GM21737 (cell line): ENCODE results near the gene APEH.

ENCODE experiments used
- ATAC-seq: cut with Tn5 transposase; IDR thresholded peaks from one replicate; pipeline ENCODE4 v1.9.1; 2021; ENCODE audit warnings: mild to moderate bottlenecking, moderate library complexity; ENCODE audit not compliant: unreplicated experiment

The APEH gene

DNA sequence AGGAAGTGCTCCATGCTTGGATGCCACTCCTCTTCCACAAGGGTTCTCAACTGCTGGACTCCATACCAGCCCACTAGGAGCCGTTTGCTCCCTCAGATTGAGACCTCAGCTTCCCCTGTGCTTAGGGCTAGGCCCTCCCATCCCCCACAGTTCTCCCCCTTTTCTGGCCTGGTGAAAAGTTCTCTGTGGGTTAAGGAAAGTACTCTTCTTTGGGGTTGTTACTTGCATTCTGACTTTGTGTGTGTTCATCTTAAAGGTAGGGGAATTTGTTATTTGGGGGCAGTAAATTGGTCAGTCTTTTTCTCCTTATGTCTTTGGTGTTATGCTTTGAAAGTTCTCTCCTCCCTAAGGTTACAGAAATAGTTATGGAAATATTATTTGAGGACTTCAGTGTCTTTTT is 24.0 kb upstream of the APEH start:
- no peak for ATAC-seq

DNA sequence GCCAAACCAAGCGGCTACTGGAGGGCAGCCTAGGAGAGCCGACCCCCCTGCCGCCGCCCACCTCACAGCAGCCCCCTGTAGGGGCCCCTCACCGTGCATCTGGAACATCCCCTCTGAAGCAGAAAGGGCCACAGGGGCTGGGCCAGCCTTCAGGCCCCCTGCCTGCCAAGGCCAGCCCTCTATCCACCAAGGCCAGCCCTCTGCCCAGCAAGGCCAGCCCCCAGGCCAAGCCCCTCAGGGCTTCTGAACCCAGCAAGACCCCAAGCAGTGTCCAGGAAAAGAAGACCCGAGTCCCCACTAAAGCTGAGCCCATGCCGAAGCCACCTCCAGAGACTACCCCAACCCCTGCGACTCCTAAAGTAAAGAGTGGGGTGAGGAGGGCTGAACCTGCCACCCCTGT is 23.5 kb upstream of the APEH start:
- no peak for ATAC-seq

DNA sequence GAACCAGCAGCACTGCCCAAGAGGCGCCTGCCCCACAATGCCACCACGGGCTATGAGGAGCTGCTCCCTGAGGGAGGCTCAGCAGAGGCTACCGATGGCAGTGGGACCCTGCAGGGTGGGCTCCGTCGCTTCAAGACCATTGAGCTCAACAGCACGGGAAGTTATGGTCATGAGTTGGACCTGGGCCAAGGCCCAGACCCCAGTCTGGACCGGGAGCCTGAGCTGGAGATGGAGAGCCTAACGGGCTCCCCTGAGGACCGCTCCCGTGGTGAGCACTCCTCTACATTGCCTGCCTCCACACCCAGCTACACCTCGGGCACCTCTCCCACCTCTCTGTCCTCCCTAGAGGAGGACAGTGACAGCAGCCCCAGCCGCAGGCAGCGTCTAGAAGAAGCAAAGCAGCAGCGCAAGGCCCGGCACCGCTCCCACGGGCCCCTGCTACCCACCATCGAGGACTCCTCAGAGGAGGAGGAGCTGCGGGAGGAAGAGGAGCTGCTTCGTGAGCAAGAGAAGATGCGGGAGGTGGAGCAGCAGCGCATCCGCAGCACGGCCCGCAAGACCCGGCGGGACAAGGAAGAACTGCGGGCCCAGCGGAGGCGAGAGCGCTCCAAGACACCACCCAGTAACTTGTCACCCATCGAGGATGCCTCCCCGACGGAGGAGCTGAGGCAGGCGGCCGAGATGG is 21.8 kb upstream of the APEH start:
- no peak for ATAC-seq

DNA sequence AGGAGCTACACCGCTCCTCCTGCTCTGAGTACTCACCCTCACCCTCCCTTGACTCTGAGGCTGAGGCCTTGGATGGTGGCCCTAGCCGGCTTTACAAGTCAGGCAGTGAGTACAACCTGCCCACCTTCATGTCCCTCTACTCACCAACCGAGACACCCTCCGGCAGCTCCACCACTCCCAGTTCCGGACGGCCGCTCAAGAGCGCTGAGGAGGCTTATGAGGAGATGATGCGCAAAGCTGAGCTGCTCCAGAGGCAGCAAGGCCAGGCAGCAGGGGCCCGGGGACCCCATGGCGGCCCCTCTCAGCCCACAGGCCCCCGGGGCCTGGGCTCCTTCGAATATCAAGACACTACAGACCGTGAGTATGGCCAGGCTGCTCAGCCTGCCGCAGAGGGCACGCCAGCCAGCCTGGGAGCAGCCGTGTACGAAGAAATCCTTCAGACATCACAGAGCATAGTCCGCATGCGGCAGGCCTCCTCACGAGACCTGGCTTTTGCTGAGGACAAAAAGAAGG is 21.2 kb upstream of the APEH start:
- ATAC-seq, result no peak

DNA sequence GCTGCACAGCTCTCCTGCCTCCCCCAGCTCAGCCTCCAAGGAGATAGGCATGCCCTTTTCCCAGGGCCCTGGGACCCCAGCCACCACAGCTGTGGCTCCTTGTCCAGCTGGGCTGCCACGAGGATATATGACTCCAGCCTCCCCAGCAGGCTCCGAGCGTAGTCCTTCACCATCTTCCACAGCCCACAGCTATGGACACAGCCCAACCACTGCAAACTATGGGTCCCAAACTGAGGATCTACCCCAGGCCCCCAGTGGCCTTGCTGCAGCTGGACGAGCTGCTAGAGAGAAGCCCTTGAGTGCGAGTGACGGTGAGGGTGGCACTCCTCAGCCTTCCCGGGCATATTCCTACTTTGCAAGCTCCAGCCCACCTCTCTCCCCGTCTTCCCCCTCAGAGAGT is 20.5 kb upstream of the APEH start:
- no peak for ATAC-seq

DNA sequence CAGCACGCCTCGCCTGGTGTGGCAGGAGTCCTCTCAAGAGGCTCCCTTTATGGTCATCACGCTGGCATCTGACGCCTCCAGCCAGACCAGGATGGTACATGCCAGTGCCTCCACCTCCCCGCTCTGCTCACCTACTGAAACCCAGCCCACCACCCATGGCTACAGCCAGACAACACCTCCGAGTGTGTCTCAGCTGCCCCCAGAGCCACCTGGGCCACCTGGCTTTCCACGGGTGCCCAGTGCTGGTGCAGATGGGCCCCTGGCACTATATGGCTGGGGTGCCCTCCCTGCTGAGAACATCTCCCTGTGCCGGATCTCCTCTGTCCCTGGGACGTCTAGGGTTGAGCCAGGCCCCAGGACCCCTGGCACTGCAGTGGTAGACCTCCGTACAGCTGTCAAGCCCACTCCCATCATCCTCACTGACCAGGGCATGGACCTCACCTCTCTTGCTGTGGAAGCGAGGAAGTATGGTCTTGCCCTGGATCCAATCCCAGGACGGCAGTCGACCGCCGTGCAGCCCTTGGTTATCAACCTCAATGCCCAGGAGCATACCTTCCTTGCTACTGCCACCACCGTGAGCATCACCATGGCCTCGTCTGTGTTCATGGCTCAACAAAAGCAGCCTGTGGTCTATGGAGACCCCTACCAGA is 19.9 kb upstream of the APEH start:
- no peak for ATAC-seq

DNA sequence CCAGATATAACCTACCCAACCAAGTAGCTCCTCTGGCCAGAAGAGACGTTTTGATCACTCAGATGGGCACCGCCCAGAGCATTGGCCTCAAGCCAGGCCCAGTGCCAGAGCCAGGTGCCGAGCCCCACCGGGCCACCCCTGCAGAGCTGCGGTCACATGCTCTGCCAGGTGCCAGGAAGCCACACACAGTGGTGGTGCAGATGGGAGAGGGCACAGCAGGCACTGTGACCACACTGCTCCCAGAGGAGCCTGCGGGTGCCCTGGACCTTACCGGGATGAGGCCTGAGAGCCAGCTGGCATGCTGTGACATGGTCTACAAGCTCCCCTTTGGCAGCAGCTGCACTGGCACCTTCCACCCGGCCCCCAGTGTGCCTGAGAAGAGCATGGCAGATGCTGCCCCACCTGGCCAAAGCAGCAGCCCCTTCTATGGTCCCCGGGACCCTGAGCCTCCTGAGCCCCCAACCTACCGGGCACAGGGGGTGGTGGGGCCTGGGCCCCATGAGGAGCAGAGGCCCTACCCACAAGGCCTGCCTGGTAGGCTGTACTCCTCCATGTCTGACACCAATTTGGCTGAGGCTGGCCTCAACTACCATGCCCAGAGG is 19.1 kb upstream of the APEH start:
- ATAC-seq, result no peak

DNA sequence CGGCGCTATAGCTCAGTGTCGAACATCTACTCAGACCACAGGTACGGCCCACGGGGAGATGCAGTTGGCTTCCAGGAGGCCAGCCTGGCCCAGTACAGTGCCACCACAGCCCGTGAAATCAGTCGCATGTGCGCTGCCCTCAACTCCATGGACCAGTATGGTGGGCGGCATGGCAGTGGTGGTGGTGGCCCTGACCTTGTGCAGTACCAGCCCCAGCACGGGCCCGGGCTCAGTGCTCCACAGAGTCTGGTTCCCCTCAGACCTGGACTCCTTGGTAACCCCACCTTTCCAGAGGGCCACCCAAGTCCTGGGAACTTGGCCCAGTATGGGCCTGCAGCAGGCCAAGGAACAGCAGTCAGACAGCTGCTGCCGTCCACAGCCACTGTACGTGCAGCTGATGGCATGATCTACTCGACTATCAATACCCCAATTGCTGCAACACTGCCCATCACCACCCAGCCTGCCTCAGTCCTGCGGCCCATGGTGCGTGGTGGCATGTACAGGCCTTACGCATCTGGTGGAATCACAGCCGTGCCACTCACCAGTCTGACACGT is 18.3 kb upstream of the APEH start:
- no peak for ATAC-seq

DNA sequence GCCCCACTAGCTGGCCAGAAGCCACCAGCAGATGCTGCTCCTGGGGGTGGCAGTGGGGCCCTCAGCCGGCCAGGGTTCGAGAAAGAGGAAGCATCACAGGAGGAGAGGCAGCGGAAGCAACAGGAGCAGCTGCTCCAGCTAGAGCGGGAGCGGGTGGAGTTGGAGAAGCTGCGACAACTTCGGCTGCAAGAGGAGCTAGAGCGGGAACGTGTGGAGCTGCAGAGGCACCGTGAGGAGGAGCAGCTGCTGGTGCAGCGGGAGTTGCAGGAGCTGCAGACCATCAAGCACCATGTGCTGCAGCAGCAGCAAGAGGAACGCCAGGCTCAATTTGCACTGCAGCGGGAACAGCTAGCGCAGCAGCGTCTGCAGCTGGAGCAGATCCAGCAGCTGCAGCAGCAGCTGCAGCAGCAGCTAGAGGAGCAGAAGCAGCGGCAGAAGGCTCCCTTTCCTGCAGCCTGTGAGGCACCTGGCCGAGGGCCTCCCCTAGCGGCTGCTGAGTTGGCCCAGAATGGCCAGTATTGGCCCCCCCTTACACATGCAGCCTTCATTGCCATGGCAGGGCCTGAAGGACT is 17.5 kb upstream of the APEH start:
- no peak for ATAC-seq

DNA sequence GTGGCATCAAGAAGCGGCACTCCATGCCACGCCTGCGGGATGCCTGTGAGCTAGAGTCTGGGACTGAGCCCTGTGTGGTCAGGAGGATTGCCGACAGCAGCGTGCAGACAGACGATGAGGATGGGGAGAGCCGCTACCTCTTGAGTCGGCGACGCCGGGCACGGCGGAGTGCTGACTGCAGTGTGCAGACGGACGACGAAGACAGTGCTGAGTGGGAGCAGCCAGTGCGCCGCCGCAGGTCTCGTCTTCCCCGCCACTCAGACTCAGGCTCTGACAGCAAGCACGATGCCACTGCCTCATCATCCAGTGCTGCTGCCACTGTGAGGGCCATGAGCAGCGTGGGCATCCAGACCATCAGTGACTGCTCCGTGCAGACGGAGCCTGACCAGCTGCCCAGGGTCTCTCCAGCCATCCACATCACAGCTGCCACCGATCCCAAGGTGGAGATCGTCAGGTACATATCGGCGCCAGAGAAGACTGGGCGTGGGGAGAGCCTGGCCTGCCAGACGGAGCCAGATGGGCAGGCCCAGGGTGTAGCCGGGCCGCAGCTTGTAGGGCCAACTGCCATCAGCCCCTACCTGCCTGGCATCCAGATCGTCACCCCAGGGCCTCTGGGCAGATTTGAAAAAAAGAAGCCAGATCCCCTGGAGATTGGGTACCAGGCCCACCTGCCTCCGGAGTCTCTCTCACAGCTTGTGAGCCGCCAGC is 16.8 kb upstream of the APEH start:
- ATAC-seq, result no peak

DNA sequence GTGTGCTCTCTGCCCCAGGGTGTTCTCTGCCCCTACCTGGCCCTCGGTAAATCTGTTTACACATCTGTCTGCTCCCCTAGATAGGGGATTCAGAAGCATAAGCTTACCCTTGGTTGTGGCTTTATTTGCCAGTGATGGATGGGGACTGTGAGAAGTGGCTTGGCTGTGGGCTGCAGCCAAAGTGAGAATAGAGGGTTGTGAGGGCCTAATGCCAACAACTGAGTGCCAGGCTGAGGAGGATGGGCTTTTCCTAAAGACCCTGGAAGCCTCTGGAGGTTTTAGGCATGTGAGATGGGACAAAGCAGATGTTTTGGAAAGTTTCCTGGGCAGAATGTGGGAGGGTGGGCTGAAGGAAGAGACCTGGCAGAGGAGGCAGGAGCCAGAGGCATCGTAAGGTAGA is 15.4 kb upstream of the APEH start:
- no peak for ATAC-seq

DNA sequence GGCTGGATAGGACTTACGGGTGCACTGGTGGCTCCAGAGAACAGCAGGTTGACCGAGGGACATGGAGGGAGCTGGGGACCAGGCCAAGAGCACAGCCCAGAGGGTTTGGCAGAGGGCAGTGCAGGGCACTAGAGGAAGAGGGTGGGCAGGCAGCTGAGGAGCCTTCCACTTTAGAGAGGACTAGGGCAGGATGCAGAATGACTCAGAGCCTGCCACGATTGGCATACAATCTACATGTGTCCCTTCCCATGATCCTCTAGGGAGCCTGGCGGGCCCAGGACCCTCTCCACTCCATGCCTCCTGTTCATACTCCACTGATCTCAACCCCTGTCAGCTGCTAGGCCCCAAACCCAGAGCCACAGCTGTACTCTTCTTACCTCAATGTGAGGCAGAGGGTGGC is 14.4 kb upstream of the APEH start:
- ATAC-seq, result no peak

DNA sequence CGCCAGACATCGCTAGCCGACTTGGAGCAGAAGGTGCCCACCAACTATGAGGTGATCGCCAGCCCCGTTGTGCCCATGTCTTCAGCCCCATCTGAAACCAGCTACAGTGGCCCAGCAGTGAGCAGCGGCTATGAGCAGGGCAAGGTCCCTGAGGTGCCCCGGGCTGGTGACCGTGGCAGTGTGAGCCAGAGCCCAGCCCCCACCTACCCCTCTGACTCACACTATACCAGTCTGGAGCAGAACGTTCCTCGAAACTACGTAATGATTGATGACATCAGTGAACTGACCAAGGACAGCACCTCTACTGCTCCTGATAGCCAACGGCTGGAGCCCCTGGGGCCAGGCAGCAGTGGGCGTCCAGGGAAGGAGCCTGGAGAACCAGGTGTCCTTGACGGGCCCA is 12.9 kb upstream of the APEH start:
- ATAC-seq, result no peak

DNA sequence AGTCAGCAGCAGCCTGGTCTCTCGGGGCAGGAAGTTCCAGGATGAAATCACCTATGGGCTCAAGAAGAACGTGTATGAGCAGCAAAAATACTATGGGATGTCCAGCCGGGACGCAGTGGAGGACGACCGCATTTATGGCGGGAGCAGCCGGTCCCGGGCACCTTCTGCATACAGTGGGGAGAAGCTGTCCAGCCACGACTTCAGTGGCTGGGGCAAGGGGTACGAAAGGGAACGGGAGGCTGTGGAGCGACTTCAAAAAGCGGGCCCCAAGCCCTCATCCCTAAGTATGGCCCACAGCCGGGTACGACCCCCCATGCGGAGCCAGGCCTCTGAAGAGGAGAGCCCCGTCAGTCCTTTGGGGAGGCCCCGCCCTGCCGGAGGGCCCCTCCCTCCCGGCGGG is 12.1 kb upstream of the APEH start:
- ATAC-seq, result no peak

DNA sequence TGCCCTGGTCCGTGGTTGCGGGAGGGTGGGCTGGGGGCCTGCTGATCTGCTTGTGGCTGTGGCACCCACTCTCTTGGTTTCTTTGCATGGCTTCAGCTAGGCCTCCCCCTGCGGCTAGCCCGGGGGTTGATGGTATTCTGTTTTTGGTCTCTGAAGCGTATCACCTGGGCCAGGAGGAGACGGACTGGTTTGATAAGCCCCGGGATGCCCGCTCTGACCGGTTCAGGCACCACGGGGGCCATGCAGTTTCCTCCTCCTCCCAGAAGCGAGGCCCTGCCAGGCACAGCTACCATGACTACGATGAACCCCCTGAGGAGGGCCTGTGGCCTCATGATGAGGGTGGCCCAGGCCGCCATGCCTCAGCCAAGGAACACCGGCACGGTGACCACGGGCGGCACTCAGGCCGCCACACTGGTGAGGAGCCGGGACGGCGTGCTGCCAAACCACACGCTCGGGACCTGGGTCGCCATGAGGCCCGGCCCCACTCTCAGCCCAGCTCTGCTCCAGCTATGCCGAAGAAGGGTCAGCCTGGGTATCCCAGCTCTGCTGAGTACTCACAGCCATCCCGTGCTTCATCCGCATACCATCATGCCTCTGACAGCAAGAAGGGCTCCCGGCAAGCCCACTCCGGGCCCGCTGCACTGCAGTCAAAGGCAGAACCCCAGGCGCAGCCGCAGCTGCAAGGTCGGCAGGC is 11.3 kb upstream of the APEH start:
- no peak for ATAC-seq

DNA sequence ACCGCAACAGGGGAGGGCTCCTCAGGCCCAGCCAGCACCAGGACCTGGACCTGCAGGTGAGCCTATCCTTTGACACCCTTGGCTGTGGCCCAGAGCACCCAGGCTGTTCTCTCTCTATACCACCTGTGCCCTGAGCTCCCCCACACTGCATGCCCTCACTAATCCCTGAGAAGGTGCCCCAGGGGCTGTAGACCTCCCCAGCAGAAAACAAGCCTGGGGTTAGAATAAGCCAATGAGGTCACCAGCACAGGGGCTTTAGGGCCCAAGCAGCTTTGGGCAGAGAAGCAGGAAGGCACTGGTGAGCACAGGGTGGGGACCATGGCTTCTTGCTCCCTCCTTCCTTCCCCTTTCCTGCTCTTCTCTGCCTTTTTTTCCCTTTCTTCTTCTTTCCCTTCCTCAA is 10.3 kb upstream of the APEH start:
- no peak for ATAC-seq

DNA sequence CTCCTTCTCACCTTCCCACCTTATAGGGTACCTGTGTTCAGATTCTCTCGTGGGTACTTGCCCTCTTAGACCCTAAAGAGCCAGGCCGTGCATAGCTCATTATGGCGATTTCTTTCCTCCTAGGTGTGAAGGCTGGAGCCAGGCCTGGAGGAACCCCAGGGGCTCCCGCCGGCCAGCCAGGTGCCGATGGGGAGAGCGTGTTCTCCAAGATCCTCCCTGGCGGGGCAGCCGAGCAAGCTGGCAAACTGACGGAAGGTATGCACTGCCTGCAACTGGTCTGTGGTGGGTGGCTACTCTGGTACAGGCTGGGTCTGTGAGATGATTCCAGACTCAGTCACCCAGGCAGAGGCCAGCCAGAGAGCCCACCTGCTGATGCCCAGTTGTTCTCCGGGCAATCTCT is 9.9 kb upstream of the APEH start:
- ATAC-seq, result no peak

DNA sequence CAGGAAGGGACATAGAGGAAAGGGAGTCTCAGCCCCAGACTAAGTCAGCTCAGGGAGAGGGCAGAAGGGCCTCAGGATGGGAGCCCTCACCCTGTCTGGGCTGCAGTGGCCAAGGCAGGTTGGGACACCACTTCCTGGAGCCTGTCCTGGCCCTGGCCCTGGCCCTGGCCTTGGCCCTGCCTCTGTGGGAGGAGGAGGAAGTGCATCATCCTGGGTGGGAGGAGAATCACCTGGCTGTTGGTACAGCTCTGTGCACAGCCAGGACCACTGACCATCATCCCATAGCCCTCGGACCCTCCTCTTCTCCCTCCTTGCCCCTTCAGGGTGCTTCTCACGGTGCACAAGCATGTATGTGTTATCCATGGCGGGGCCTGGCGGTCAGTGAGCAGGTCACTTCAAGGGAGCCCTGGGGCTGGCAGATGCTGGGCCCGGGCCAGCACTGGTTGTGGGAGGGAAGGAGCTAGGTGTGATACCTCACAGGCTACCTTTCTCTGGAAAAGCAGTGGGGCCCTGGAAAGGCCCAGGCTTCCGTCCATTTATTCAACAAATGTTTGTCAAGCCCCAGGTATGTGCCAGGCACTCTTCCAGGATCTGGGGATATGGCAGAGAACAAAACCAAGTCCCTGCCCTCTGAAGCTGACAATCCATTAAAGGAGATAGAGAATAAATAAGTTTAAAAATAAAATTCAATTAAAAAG is 8.2 kb upstream of the APEH start:
- no peak for ATAC-seq

DNA sequence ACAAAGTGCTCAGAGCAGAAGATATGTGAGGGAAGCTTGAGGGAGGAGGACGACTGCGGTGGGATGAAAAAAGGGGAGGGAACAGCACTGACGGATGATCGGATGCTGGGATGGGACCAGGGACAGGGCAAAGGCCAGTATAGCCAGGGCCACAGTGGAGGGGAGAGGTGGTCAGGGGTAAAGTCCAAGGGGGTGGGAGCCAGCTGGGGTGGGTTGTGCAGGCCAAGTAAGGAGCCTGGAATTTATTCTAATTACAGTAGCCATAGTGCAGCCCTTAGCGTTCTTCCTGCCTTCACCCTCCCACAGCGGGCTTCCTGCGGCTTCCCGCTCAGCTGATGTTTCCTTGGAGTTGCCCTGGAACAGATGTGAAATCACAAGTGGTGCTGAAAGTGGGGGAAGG is 7.6 kb upstream of the APEH start:
- no peak for ATAC-seq
